GM23338 (cell line): ENCODE results near the gene ABCD3. TPM values are rescaled to one million over a fixed set of nuclear protein-coding genes. Genes with fewer than 3 reads are reported as not detected.

Source experiments
- ATAC-seq: fragments of 200-7000 bp; cut with Tn5 transposase; 3 replicates; pipeline ENCODE4 v1.9.1; 2020
- DNase-seq: peaks from one replicate; pipeline ENCODE4 v3.0.0-alpha.2; 2015; ENCODE audit warnings: low spot score
- H2AFZ ChIP-seq: fragments of 200-600 bp; sonication (generic); 2 replicates; pipeline ENCODE4 v1.8.0; 2016; ENCODE audit warnings: antibody characterized with exemption, mild to moderate bottlenecking, moderate library complexity
- H3F3A ChIP-seq: fragments of 200-600 bp; sonication (generic); replicated peaks from 2 replicates; pipeline ENCODE4 v1.8.0; 2017; ENCODE audit warnings: antibody characterized with exemption, mixed run types, low read depth
- H3K27ac ChIP-seq: fragments of 200-600 bp; sonication (generic); 2 replicates; pipeline ENCODE4 v1.6.1; 2016; ENCODE audit warnings: low read depth
- H3K27me3 ChIP-seq: fragments of 200-600 bp; sonication (generic); 2 replicates; pipeline ENCODE4 v1.8.0; 2016; ENCODE audit warnings: mild to moderate bottlenecking, mixed run types, moderate library complexity; ENCODE audit not compliant: insufficient read depth
- H3K36me3 ChIP-seq: fragments of 200-600 bp; sonication (generic); 2 replicates; pipeline ENCODE4 v1.8.0; 2016; ENCODE audit warnings: mild to moderate bottlenecking; ENCODE audit not compliant: insufficient read depth
- H3K4me1 ChIP-seq: fragments of 200-600 bp; sonication (generic); 2 replicates; pipeline ENCODE4 v1.8.0; 2016; ENCODE audit warnings: mild to moderate bottlenecking, moderate library complexity; ENCODE audit not compliant: insufficient read depth
- H3K4me2 ChIP-seq: fragments of 200-600 bp; sonication (generic); 2 replicates; pipeline ENCODE4 v1.7.1; 2017; ENCODE audit warnings: mixed run types
- H3K4me3 ChIP-seq: fragments of 200-600 bp; sonication (generic); 2 replicates; pipeline ENCODE4 v1.6.1; 2016; ENCODE audit warnings: mixed run types
- H3K79me2 ChIP-seq: fragments of 200-600 bp; sonication (generic); replicated peaks from 2 replicates; pipeline ENCODE4 v1.8.0; 2017; ENCODE audit warnings: mild to moderate bottlenecking; ENCODE audit not compliant: insufficient read depth
- H3K9me2 ChIP-seq: fragments of 200-600 bp; sonication (generic); 2 replicates; pipeline ENCODE4 v1.8.0; 2017; ENCODE audit not compliant: insufficient read depth
- H4K20me1 ChIP-seq: fragments of 200-600 bp; sonication (generic); replicated peaks from 2 replicates; pipeline ENCODE4 v1.8.0; 2017; ENCODE audit warnings: mild to moderate bottlenecking; ENCODE audit not compliant: insufficient read depth
- H3K27ac Mint-ChIP-seq: 2 replicates; pipeline ENCODE4 v1.8.0; 2020; ENCODE audit warnings: inconsistent platforms, mild to moderate bottlenecking, moderate library complexity, mixed read lengths
- H3K27me3 Mint-ChIP-seq: 3 replicates; pipeline ENCODE4 v1.8.0; 2022; ENCODE audit warnings: low read depth, mild to moderate bottlenecking, moderate library complexity, mixed read lengths, inconsistent platforms; ENCODE audit not compliant: insufficient read depth, poor library complexity
- H3K36me3 Mint-ChIP-seq: 3 replicates; pipeline ENCODE4 v1.8.0; 2021; ENCODE audit warnings: low read depth, mild to moderate bottlenecking, inconsistent platforms, moderate library complexity, mixed read lengths
- H3K4me1 Mint-ChIP-seq: 3 replicates; pipeline ENCODE4 v1.8.0; 2020; ENCODE audit warnings: mild to moderate bottlenecking, inconsistent platforms, mixed read lengths
- H3K4me3 Mint-ChIP-seq: 3 replicates; pipeline ENCODE4 v1.8.0; 2021; ENCODE audit warnings: moderate library complexity, mild to moderate bottlenecking, inconsistent platforms, mixed read lengths
- H3K9me3 Mint-ChIP-seq: 3 replicates; pipeline ENCODE4 v1.8.0; 2020; ENCODE audit warnings: moderate library complexity, mild to moderate bottlenecking, inconsistent platforms, mixed read lengths
- CREB1 ChIP-seq: fragments of 250-450 bp; sonication (Bioruptor Pico); IDR thresholded peaks from 2 replicates; pipeline ENCODE4 v1.5.0; 2020; ENCODE audit warnings: low read depth, mild to moderate bottlenecking, moderate library complexity
- CTCF ChIP-seq, 2 experiments: fragments of 200-600 bp in 1 of 2; sonication (generic) in 1 of 2; conservative IDR thresholded peaks; 2 replicates each; pipeline versions ENCODE4 v1.5.1 to v1.6.1; 2016 to 2017; ENCODE audit warnings: antibody characterized with exemption in 2 of 2, low read depth in 2 of 2, mild to moderate bottlenecking in 2 of 2, moderate library complexity in 1 of 2
- EZH2 ChIP-seq: fragments of 200-600 bp; sonication (generic); IDR thresholded peaks from one replicate; pipeline ENCODE4 v1.8.0; 2017; ENCODE audit warnings: antibody characterized with exemption, mild to moderate bottlenecking, low read depth; ENCODE audit not compliant: unreplicated experiment
- EZH2phosphoT487 ChIP-seq: fragments of 200-600 bp; sonication (generic); IDR thresholded peaks from one replicate; pipeline ENCODE4 v1.8.1; 2018; ENCODE audit warnings: antibody characterized with exemption; ENCODE audit not compliant: unreplicated experiment
- JUNB ChIP-seq: IDR thresholded peaks from one replicate; pipeline ENCODE4 v1.6.1; 2016; ENCODE audit warnings: antibody characterized with exemption; ENCODE audit not compliant: unreplicated experiment
- NANOG ChIP-seq: IDR thresholded peaks from 2 replicates; pipeline ENCODE4 v1.6.1; 2016; ENCODE audit warnings: antibody characterized with exemption, borderline replicate concordance
- POLR2AphosphoS5 ChIP-seq: IDR thresholded peaks from 2 replicates; pipeline ENCODE4 v1.6.1; 2016; ENCODE audit warnings: antibody characterized with exemption, low read depth
- STAT1 ChIP-seq: IDR thresholded peaks from one replicate; pipeline ENCODE4 v1.6.1; 2016; ENCODE audit warnings: antibody characterized with exemption; ENCODE audit not compliant: unreplicated experiment
- ZNF114 ChIP-seq: fragments of 250-450 bp; sonication (Bioruptor Pico); IDR thresholded peaks from 2 replicates; pipeline ENCODE4 v1.5.0; 2020; ENCODE audit warnings: mild to moderate bottlenecking, moderate library complexity
- ZNF331 ChIP-seq: fragments of 250-450 bp; sonication (Bioruptor Pico); IDR thresholded peaks from 2 replicates; pipeline ENCODE4 v1.5.0; 2020; ENCODE audit warnings: low read depth, mild to moderate bottlenecking, moderate library complexity
- ZNF462 ChIP-seq: fragments of 250-450 bp; sonication (Bioruptor Pico); IDR thresholded peaks from 2 replicates; pipeline ENCODE4 v1.5.0; 2020; ENCODE audit warnings: mild to moderate bottlenecking, moderate library complexity
- polyA plus RNA-seq: library from polyadenylated mRNA; unstranded; fragments of >200 nt; fragmentation: Nextera tagmentation; extraction: Ambion mirVana; gene quantifications from 2 replicates; pipeline ENCODE4 v1.2.1, GENCODE V29; 2016
- total RNA-seq: library from RNA; depleted of rRNA; stranded (reverse); fragments of >200 nt; shearing (Covaris generic); gene quantifications from 2 replicates; pipeline ENCODE4 v1.2.3, GENCODE V29; 2014
- TF ChIP-seq, protein P1 (sequence below): IDR thresholded peaks from one replicate; pipeline ENCODE4 v1.6.1; 2018; ENCODE audit warnings: antibody characterized with exemption; ENCODE audit not compliant: unreplicated experiment
- TF ChIP-seq, protein P2 (sequence below): IDR thresholded peaks from 2 replicates; pipeline ENCODE4 v1.6.1; 2016; ENCODE audit warnings: antibody characterized with exemption

ABCD3 gene
- total and polyA plus RNA-seq, 2 experiments from 2014 or later: 12.3 to 24.0 TPM

GRCh38 chr1:94383966-94384408, 34.2 kb upstream of the ABCD3 start:
- Histone ChIP-seq H3K4me2 (no peak overlapping the region), H3K27ac (no peak overlapping the region), H3F3A (no peaks in the 10 kb centered on the region), H3K27me3 (no peaks in the 10 kb centered on the region), H3K9me2 (no peaks in the 10 kb centered on the region), H2AFZ (no peak overlapping the region), H3K79me2 (no peaks in the 10 kb centered on the region), H3K36me3 (0 out of 2 replicates have a peak, but pooled peaks cover 2% of the 10 kb centered on the region), H3K4me3 (no peak overlapping the region), H3K4me1 (0 out of 2 replicates have a peak, but pooled peaks cover 8% of the 10 kb centered on the region), H4K20me1 (no peaks in the 10 kb centered on the region)
- TF ChIP-seq JUNB: no peak
- TF ChIP-seq EZH2phosphoT487: no peak
- no peak for TF ChIP-seq CREB1 (CRISPR knock-in tag)
- TF ChIP-seq ZNF331 (CRISPR knock-in tag): no peak
- no peak for TF ChIP-seq ZNF114 (CRISPR knock-in tag)
- TF ChIP-seq NANOG: no peak
- TF ChIP-seq STAT1: no peak
- TF ChIP-seq POLR2AphosphoS5: no peak
- TF ChIP-seq, protein P1, sequence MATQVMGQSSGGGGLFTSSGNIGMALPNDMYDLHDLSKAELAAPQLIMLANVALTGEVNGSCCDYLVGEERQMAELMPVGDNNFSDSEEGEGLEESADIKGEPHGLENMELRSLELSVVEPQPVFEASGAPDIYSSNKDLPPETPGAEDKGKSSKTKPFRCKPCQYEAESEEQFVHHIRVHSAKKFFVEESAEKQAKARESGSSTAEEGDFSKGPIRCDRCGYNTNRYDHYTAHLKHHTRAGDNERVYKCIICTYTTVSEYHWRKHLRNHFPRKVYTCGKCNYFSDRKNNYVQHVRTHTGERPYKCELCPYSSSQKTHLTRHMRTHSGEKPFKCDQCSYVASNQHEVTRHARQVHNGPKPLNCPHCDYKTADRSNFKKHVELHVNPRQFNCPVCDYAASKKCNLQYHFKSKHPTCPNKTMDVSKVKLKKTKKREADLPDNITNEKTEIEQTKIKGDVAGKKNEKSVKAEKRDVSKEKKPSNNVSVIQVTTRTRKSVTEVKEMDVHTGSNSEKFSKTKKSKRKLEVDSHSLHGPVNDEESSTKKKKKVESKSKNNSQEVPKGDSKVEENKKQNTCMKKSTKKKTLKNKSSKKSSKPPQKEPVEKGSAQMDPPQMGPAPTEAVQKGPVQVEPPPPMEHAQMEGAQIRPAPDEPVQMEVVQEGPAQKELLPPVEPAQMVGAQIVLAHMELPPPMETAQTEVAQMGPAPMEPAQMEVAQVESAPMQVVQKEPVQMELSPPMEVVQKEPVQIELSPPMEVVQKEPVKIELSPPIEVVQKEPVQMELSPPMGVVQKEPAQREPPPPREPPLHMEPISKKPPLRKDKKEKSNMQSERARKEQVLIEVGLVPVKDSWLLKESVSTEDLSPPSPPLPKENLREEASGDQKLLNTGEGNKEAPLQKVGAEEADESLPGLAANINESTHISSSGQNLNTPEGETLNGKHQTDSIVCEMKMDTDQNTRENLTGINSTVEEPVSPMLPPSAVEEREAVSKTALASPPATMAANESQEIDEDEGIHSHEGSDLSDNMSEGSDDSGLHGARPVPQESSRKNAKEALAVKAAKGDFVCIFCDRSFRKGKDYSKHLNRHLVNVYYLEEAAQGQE: no peak
- TF ChIP-seq CTCF (conservative IDR thresholded peaks at IDR 0.05; ENCODE audit: low read depth in 2 of 2): no peak
- TF ChIP-seq, protein P2, sequence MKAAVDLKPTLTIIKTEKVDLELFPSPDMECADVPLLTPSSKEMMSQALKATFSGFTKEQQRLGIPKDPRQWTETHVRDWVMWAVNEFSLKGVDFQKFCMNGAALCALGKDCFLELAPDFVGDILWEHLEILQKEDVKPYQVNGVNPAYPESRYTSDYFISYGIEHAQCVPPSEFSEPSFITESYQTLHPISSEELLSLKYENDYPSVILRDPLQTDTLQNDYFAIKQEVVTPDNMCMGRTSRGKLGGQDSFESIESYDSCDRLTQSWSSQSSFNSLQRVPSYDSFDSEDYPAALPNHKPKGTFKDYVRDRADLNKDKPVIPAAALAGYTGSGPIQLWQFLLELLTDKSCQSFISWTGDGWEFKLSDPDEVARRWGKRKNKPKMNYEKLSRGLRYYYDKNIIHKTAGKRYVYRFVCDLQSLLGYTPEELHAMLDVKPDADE: no peak
- TF ChIP-seq EZH2: no peak
- TF ChIP-seq ZNF462 (CRISPR knock-in tag): no peak
- ATAC-seq: no peak
- H3K27ac Mint-ChIP-seq: no peak overlapping the region
- no peak for DNase-seq
- peaks cover 8% of the 10 kb centered on the region for H3K4me1 Mint-ChIP-seq
- H3K4me3 Mint-ChIP-seq: no peak overlapping the region
- peaks cover 5% of the 10 kb centered on the region; the same call in 2 of the 3 replicates for H3K36me3 Mint-ChIP-seq
- peaks cover 2% of the 10 kb centered on the region for H3K27me3 Mint-ChIP-seq
- peaks cover 6% of the 10 kb centered on the region for H3K9me3 Mint-ChIP-seq
